ENCODE measurements around the gene ZFAND2A. TPM values are rescaled to one million over a fixed set of nuclear protein-coding genes. Genes with fewer than 3 reads are reported as not detected.

The ZFAND2A gene
- total RNA-seq, 1 donor from 2014 or later: 34.5 TPM

DNA sequence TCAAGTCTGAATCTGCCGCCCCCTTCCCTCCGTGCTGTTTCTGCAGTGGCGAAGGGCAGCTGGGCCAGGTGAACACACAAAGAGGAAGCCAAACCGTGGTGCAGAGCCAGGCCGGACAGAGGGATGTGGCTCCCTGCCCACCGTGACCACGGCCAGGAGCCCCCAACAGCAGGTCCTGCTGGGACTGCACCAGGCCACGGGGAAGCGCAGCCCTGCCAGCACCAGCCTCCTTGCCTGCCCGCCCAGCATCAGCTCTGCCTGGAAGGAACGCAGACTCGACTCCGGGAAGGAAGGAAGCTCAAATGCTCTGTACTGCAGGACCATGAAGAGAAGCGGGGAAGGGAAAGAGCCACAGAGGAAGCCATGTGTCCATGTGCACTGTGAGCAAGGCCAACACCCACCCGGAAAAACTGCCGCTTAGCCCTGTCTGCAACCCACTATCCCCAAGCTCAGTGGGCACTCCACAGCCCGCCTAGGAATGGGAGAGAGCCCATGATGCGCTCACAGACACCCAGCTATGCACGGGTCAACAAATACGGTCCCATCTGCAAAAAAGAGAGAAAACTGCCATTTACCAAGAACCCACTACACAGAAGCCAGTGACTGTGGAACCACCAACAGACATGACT, 53.1 kb downstream of the ZFAND2A start:
- peaks cover 7% of the 10 kb centered on the region for H3K9me3 Mint-ChIP-seq (ENCODE audit: unreplicated experiment)

DNA sequence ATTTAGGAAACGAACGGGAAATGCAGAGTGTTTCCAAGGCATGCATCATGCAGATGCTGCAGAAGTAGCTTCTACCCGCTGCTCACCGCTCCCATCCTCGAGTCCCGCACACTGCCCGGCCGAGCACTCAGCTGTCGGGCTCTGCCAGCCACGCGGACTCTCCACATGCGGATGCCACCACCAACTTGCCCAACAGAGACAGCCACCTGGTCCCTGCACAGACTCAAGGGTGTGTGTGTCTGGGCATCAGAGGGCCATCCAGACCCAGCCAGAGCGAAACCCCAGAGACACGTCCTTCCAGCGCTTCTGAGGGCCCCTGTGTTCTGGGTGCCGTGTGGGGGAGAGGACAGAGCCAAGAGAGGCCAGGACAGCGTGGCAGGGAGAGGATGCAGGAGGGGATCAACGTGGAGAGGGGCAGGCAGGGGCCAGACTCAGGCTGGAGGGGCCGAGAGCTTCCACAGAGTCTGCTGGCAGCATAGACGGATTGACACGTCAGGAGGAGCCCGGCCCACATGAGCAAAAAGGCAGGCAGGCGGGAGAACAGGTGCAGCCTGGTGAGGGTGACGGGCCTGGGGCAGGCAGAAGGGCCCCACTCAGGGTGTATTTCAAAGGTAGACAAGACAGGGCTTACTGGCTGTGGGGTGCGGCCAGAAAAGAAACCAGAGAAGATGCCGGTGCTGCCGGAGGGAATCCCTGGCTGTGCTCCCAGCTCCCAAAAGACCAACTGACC, 53.8 kb downstream of the ZFAND2A start:
- peaks cover 7% of the 10 kb centered on the region for H3K9me3 Mint-ChIP-seq (ENCODE audit: unreplicated experiment)
- H3K27ac Mint-ChIP-seq (ENCODE audit: unreplicated experiment): peak overlapping the region; percentile 35
- H3K27me3 Mint-ChIP-seq (ENCODE audit: unreplicated experiment): peaks cover 4% of the 10 kb centered on the region
- peak overlapping the region; percentile 30 for H3K4me3 Mint-ChIP-seq (ENCODE audit: unreplicated experiment)
- no peaks in the 10 kb centered on the region for H3K36me3 Mint-ChIP-seq (ENCODE audit: unreplicated experiment)
- TF ChIP-seq, protein P1, sequence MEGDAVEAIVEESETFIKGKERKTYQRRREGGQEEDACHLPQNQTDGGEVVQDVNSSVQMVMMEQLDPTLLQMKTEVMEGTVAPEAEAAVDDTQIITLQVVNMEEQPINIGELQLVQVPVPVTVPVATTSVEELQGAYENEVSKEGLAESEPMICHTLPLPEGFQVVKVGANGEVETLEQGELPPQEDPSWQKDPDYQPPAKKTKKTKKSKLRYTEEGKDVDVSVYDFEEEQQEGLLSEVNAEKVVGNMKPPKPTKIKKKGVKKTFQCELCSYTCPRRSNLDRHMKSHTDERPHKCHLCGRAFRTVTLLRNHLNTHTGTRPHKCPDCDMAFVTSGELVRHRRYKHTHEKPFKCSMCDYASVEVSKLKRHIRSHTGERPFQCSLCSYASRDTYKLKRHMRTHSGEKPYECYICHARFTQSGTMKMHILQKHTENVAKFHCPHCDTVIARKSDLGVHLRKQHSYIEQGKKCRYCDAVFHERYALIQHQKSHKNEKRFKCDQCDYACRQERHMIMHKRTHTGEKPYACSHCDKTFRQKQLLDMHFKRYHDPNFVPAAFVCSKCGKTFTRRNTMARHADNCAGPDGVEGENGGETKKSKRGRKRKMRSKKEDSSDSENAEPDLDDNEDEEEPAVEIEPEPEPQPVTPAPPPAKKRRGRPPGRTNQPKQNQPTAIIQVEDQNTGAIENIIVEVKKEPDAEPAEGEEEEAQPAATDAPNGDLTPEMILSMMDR (IDR thresholded peaks at IDR 0.05; ENCODE audit: partially characterized antibody, unreplicated experiment): no peak
- H3K4me1 Mint-ChIP-seq (ENCODE audit: low read depth, unreplicated experiment): peaks cover 11% of the 10 kb centered on the region
- DNase-seq: no peak

More for the DNA sequence above, 53.1 kb downstream of the ZFAND2A start:
- TF ChIP-seq, protein P1 (IDR thresholded peaks at IDR 0.05; ENCODE audit: partially characterized antibody, unreplicated experiment): no peak
- Mint-ChIP-seq H3K27me3 (ENCODE audit: unreplicated experiment) (peaks cover 4% of the 10 kb centered on the region), H3K36me3 (ENCODE audit: unreplicated experiment) (no peaks in the 10 kb centered on the region), H3K4me3 (ENCODE audit: unreplicated experiment) (no peak overlapping the region), H3K4me1 (ENCODE audit: low read depth, unreplicated experiment) (peaks cover 8% of the 10 kb centered on the region), H3K27ac (ENCODE audit: unreplicated experiment) (no peak overlapping the region)
- DNase-seq: no peak

DNA sequence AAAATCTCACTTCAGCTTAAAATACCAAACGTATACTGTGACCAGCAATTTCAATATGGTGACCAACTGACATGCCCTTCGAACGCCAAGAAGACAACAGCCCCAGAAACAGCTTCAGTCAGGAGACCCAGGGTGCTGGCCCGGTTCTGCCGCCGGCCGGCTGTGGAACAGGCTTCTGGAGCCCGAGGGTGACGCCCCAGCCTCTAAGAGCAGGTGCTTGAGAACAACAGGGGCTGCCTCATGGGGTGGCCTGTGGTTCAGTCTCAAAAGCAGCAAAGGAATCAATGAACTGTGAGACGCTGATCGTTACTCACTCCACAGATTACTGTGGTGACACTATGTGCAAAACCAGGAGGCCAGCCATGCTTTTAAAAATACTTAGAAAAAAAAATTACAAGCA, 54.8 kb downstream of the ZFAND2A start:
- Mint-ChIP-seq H3K27ac (ENCODE audit: unreplicated experiment) (no peak overlapping the region), H3K9me3 (ENCODE audit: unreplicated experiment) (peaks cover 7% of the 10 kb centered on the region), H3K27me3 (ENCODE audit: unreplicated experiment) (peaks cover 4% of the 10 kb centered on the region)

DNA sequence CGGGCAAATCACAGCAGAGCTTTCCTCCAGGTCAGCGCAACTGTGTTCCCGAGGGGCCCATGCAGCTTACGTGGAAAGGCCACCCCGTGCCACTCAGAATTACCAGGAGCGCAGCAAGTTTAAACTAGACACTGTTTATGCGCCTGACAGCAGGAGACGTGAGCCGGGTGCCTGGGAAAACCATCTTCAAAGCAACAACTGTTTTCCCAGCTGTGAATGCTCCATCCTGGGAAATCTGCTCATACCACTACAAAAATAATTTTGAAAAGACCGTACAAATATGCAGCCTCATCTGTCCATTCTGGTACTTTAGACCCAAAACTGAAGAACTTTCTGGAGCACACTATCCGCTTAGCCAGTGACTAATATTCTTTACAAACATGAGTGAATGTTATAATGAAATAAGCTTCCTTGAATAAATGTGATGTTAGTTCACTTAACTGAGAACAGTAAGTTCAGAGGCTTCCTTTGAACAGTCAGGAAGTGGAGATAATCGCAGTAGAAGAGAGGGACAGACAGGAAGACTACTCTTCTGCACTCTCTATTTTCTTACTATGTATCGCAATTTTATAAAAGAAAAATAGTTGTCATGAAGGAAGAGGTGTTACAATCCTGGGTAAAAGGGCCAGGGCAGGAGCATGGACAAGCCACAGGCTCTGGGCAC, 55.3 kb downstream of the ZFAND2A start:
- no peak for DNase-seq
- Mint-ChIP-seq H3K4me3 (ENCODE audit: unreplicated experiment) (no peak overlapping the region), H3K27me3 (ENCODE audit: unreplicated experiment) (peaks cover 4% of the 10 kb centered on the region), H3K36me3 (ENCODE audit: unreplicated experiment) (no peaks in the 10 kb centered on the region), H3K27ac (ENCODE audit: unreplicated experiment) (no peak overlapping the region), H3K9me3 (ENCODE audit: unreplicated experiment) (peaks cover 7% of the 10 kb centered on the region), H3K4me1 (ENCODE audit: low read depth, unreplicated experiment) (peaks cover 16% of the 10 kb centered on the region)
- TF ChIP-seq, protein P1 (IDR thresholded peaks at IDR 0.05; ENCODE audit: partially characterized antibody, unreplicated experiment): no peak

More for the DNA sequence above, 54.8 kb downstream of the ZFAND2A start:
- Mint-ChIP-seq H3K4me3 (ENCODE audit: unreplicated experiment) (no peak overlapping the region), H3K36me3 (ENCODE audit: unreplicated experiment) (no peaks in the 10 kb centered on the region), H3K4me1 (ENCODE audit: low read depth, unreplicated experiment) (peaks cover 12% of the 10 kb centered on the region)
- TF ChIP-seq, protein P1 (IDR thresholded peaks at IDR 0.05; ENCODE audit: partially characterized antibody, unreplicated experiment): no peak
- DNase-seq: no peak
